Measurements from ENCODE around the gene IRF6. TPM values are rescaled to one million over a fixed set of nuclear protein-coding genes. Genes with fewer than 3 reads are reported as not detected.

Gene IRF6
- total and polyA plus RNA-seq, 2 of the 8 experiments (the other 6 are each of a cell fraction or from before 2014, with no cell fraction given) = 9.6 to 13.4 TPM

- TF ChIP-seq RNF2 (IDR thresholded peaks at IDR 0.05; ENCODE audit: borderline replicate concordance, low read depth, low read length, missing control alignments, poor library complexity, severe bottlenecking) (no peak), SP4 (IDR thresholded peaks at IDR 0.05; ENCODE audit: low read length) (no peak), GTF2F1 (IDR thresholded peaks at IDR 0.05; ENCODE audit: borderline replicate concordance, low read depth, low read length) (no peak), HDAC2 (IDR thresholded peaks at IDR 0.05; ENCODE audit: borderline replicate concordance in 1 of 2, low read depth in 2 of 2, low read length in 2 of 2) (no peak), BCL11A (IDR thresholded peaks at IDR 0.05; ENCODE audit: low read depth in 2 of 2, low read length in 2 of 2) (no peak), CREB1 (IDR thresholded peaks at IDR 0.05) (no peak)
These were observed 56.7 kb downstream of the IRF6 start (continued) for GRCh38 chr1:209749205-209749604.

Measured in H1 (cell line).